Panc1 (cell line): ENCODE data around the gene PFKL.

Source experiments
- TCF7L2 ChIP-seq: IDR thresholded peaks from 2 replicates; pipeline ENCODE4 v1.6.1; 2011; ENCODE audit warnings: mild to moderate bottlenecking, low read depth, low read length, inconsistent platforms
- TF ChIP-seq, protein P1 (sequence below): fragments of 450-650 bp; IDR thresholded peaks from 2 replicates; pipeline ENCODE4 v1.5.1; 2017; ENCODE audit warnings: mild to moderate bottlenecking

DNA sequence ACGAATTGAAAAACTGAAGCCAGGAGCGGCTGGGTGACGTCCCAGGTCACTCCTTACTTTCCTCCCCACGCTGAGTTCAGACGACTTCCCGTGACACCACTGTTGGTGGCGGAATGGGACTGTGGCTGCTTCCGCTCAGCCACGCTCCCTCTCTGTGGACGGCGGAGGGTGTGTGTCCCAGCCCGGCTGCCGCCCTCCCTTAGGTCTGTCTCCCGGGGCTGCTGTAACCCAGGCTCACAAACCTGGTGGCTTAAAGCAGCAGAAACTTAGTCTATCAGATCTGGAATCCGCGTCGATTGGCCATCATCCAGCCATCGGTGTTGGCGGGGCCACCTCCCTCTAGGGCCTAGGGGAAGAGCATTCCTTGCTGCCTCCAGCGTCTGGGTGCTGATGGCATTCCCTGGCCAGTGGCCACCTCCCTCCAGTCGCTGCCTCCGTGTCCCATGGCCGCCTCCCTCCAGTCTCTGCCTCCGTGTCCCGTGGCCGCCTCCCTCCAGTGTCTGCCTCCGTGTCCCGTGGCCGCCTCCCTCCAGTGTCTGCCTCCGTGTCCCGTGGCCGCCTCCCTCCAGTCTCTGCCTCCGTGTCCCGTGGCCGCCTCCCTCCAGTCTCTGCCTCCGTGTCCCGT, 71.0 kb downstream of the PFKL start:
- TF ChIP-seq, protein P1, sequence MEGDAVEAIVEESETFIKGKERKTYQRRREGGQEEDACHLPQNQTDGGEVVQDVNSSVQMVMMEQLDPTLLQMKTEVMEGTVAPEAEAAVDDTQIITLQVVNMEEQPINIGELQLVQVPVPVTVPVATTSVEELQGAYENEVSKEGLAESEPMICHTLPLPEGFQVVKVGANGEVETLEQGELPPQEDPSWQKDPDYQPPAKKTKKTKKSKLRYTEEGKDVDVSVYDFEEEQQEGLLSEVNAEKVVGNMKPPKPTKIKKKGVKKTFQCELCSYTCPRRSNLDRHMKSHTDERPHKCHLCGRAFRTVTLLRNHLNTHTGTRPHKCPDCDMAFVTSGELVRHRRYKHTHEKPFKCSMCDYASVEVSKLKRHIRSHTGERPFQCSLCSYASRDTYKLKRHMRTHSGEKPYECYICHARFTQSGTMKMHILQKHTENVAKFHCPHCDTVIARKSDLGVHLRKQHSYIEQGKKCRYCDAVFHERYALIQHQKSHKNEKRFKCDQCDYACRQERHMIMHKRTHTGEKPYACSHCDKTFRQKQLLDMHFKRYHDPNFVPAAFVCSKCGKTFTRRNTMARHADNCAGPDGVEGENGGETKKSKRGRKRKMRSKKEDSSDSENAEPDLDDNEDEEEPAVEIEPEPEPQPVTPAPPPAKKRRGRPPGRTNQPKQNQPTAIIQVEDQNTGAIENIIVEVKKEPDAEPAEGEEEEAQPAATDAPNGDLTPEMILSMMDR, result no peak
- TF ChIP-seq TCF7L2, result no peak
